DMS 273 treated with DMSO at 0.1 percent for 48 hours (cell line): ENCODE results near the gene VCAN.

Experiments used
- DNase-seq: peaks from one replicate; lab custom pipeline; 2025; lab: John Stamatoyannopoulos, UW

VCAN gene

DNA sequence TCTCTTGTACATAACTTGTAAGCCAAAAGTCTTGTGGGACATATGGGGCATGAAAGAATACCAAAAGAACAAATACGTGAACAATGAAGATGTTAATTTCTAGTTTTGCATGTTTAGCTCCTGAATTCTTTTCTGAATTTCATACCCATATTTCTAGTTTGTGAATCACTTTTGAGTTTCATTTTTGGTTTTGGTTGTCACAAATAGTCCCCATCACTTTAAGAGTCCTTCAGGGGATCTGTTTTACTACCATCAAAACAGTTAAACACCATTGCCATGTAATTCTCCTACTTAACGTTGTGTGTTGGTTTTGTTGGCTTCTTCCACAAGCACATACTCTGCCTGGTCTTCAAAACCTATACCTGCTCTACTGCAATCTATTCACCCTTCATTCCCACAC, 27.0 kb downstream of the VCAN start:
- DNase-seq: no peak

- peak; percentile 12 for DNase-seq
Measured at GRCh38 chr5:83503662-83504061, 32.1 kb downstream of the VCAN start.

GRCh38 chr5:83507431-83507830, 35.9 kb downstream of the VCAN start:
- no peak for DNase-seq

GRCh38 chr5:83509540-83509939, 38.0 kb downstream of the VCAN start:
- no peak for DNase-seq

DNA sequence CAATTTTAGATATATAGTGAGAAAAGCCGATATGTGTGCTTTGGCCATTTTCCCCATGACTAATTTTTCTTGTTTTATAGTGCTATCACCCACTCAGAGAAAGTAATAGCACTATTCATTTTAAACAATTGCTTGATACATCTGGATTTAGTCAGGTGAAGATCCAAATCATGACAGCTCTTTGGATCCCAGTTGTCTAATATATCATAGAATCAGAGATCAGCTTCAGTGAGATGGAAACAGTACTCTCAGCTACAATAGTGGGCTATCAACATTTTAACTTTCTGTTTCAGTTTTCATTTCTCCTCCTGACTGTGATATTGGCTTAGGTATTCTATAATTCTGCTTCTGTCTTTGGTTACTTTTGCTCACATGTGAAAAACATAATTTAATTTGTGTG, 38.7 kb downstream of the VCAN start:
- DNase-seq: no peak

- DNase-seq: no peak
Measured at GRCh38 chr5:83512061-83512745, 40.7 kb downstream of the VCAN start.

- no peak for DNase-seq
Measured at GRCh38 chr5:83513081-83513480, 41.5 kb downstream of the VCAN start.

DNA sequence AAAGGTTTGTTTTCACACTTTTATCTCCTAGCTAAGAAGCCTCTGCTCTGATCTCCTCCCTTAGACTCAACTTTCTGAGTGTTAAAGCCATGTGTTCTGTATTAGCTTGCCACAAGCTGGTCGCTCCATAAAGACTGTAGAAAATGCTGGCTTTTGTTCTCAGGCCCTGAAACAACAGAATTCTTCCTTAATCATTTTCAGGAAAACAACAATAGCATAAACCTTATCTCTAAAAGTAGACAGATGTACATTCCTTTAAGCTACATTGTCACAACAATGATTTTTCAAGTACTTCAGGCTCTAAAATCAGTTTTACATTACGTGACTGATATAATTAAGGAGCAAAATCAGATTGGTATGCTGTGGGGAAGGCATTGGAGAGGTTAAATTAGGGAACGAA, 41.9 kb downstream of the VCAN start:
- DNase-seq: no peak

- DNase-seq: no peak
Measured at GRCh38 chr5:83516377-83516776, 44.8 kb downstream of the VCAN start.

DNA sequence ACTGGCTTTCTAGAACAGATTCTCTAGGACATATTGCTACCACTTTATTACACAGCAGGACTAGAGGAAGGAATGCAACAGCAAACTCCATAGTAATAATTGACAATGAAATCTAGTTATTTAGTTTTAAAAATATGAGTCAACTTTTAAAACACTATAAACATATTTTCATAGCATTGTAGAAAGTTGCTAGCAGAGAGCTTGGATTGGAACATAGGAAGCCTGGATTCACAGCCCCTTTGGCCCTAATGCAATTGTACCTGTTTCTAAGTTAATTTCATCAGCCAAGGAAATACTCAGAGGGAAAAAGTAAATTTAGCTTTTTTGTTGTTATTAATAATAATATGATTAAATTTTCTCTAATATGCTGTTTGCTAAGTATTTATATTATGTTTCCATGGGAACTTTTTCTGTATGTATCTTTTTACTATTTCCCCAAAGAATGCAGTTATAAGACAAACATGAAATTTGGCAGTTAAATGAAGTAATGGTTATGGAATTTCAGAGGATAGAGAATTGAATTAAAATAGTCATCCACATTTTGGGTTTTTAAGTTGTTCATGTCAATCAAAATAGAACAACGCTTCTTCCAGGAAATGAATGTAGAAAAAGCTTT, 45.6 kb downstream of the VCAN start:
- DNase-seq: no peak

- DNase-seq: no peak
Measured at GRCh38 chr5:83517688-83518085, 46.1 kb downstream of the VCAN start.

DNA sequence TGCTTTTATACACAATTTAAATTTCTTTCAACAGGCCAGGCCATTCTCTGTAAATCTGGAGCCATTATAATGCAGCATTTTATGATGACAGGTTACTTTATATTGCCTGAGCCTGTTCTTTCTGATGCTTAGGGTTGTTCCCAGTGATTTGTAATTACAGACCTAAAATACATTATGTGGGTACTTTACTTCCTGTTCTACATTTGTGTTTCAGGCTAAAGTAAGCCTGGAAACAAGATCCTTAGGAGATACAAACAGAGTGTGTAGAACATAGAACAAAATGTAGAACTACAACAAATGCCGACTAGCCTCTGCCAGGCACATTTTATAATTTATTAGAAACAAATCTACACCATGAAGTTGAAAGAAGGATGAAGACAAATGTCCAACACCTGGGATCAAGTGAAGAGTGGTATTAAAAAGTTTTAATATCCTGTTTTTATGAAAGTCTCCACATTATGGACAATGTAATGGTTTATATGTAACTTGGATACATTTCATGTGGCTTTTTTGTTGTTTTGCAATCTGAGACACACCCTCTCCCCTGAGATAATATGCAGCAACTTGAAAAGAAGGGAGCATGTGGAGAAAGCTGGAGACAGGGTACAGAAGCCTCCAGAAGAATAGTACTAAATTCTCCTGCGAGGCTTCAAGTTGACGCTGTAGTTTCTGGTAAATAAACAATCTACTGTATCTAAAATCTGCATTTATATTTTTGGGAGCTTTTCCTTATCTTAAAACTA, 46.9 kb downstream of the VCAN start:
- DNase-seq: no peak

DNA sequence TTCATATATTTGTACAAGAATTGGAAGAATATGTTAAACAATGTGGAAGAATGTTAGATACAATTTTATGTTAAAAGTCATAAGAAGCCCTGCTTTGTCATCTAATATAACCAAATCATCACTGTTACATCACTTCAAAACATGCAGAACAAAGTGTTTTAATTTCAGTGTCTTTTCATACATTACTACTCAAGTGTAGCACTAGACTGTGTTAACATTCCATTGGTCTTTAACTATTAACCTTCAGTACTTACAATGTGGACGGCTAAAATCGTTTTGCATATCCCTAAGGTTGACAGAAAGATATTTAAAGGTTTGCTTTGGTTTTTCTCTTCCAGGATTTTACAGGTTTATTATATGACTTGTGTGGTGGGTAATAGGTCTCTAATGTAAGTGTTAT, 50.9 kb downstream of the VCAN start:
- no peak for DNase-seq

DNA sequence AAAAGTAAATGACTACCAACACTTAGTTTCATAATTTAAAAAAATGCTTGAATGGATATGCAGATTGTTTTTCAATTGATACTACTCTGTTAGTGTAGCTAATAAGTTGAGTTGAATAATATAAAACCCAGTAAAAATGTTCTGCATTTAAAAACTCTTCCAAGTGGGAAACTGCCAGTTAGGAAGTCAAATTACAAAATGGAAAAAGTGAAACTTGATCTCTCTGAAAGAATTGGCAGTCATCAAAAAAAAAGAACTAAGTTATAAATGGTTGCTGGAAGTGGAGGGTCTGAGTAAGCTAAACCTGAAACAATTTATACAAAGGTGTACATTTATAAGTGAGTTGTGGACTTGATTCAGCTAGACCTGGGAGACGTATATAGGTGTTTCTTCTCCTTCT, 52.4 kb downstream of the VCAN start:
- no peak for DNase-seq

DNA sequence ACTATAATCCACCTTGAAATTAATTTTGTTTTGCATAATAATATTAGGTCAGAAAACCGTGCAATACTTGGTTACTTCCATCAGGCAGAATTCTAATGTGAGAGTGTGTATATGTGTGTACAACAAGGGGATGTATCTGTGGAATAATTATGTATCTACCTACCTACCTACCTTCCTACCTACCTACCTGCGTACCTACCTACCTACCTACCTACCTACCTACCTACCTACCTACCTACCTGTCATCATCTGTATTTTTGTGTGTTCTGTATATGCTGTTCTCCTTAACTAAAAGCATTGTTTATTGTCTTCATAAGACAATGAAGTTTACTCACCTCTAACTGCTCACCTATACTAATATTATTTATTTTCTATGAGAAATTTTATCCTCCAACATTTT, 52.8 kb downstream of the VCAN start:
- DNase-seq: no peak

DNA sequence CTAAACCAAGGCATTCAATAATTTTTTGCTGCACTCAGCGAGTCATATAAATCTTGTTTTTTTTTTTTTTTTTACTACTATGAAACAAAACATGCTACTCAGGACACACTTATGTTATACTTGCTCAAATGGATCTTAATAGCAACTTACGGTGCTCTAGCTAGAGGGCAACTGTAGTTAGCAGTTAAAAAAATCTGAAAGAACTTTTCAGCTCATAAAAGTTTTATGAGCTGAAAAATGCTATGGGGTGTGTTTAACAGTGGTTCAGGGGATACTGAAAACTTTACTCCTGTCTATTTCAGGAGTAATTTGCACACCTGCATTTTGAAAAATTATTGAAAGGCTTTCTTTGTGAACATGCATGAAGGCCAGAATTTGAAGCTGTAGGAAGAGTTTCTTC, 53.4 kb downstream of the VCAN start:
- no peak for DNase-seq

- no peak for DNase-seq
Measured at GRCh38 chr5:83526289-83526688, 54.7 kb downstream of the VCAN start.

- no peak for DNase-seq
Measured at GRCh38 chr5:83527221-83527620, 55.7 kb downstream of the VCAN start.

DNA sequence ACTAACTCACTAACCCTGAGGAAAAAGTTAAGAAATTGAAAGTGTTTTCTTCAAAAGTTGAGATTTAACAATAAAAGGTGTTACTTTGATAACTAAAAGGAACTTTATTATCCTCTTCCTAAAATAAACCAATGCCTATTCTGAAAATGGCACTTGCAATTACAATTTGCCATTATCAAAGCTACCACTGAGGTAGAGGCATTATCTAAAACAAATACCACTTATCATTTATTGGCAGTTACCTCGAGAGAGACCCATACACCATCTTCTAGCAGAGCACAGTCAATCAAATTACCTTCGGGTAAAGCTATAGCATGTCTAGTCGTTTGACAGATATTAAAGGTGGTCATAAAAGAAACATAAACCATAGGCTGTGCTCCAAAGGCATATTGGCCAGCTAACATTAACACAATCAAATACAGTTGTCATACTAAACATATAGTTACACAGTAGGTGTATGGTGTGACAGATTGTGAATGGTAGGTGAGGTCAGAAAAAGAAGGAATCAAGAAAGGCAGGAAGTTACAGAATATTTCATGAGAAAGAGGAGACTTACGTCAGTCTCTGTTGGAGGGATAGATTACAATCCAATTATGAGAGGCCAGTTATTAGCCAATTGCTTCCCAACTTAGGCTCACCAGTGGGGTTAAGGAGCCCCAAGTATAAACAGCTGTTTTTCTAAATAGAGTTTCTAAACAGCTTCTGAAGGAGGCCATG, 56.3 kb downstream of the VCAN start:
- DNase-seq: no peak

- no peak for DNase-seq
Measured at GRCh38 chr5:83528439-83528769, 56.9 kb downstream of the VCAN start.

- no peak for DNase-seq
Measured at GRCh38 chr5:83530193-83530592, 58.6 kb downstream of the VCAN start.

DNA sequence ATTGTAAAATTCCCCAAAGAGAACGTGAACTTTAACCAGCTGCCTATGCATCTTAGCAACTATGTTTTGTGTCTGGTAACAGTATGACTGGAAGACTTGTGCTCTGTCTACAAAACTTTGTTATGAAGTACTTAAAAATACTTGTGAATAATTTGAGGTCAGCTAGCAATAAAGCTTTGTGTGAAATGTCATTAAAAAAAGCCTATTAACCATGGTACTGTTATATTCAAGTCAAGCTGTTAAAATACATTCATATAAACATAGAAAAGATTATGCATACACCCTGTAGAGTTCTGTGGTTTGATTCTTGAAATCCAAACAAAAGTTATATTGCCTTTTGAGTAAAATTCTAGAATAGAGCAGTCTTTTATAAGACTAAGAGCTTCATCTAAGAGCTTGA, 60.1 kb downstream of the VCAN start:
- no peak for DNase-seq
